GM19452 (cell line): ENCODE data around the gene CHN2.

ENCODE experiments used
- ATAC-seq: cut with Tn5 transposase; IDR thresholded peaks from one replicate; pipeline ENCODE4 v1.9.1; 2021; ENCODE audit not compliant: unreplicated experiment

Gene CHN2

GRCh38 chr7:29330136-29330535 is 135.6 kb downstream of the CHN2 start:
- ATAC-seq: no peak

GRCh38 chr7:29331163-29331562 is 136.6 kb downstream of the CHN2 start:
- ATAC-seq: no peak

DNA sequence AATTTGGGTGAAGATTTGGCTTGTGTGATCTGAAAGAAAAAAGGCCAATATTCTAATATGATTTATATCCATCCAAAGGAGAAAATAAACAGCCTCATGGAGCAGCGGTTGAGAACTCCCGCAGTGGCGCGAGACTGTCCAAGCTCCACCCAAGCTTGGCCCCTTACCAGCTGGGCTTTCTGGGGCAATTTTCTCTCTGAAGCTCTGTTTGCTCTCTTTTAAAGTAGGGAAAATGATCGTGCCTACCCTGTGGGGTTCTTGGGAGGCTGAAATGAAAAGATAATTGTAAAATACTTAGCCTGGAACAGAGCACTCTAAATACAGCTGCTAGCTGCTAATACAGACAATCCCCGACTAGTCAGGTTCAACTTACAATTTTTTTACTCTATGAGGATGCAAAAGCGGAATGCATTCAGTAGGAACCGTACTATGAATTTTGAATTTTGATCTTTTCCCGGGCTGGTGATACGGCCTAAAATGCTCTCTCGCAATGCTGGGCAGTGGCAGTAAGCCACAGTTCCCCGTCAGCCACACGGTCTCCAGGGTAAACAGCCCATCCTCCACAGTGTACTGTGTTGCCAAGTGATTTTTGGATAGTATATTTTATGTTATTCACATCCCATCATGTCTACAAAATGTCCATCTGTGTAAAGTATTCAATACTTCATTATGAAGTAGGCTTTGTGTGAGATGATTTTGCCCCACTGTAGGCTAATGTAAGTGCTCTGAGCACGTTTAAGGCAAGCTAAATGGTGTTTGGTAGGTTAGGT is 137.7 kb downstream of the CHN2 start:
- ATAC-seq: no peak

DNA sequence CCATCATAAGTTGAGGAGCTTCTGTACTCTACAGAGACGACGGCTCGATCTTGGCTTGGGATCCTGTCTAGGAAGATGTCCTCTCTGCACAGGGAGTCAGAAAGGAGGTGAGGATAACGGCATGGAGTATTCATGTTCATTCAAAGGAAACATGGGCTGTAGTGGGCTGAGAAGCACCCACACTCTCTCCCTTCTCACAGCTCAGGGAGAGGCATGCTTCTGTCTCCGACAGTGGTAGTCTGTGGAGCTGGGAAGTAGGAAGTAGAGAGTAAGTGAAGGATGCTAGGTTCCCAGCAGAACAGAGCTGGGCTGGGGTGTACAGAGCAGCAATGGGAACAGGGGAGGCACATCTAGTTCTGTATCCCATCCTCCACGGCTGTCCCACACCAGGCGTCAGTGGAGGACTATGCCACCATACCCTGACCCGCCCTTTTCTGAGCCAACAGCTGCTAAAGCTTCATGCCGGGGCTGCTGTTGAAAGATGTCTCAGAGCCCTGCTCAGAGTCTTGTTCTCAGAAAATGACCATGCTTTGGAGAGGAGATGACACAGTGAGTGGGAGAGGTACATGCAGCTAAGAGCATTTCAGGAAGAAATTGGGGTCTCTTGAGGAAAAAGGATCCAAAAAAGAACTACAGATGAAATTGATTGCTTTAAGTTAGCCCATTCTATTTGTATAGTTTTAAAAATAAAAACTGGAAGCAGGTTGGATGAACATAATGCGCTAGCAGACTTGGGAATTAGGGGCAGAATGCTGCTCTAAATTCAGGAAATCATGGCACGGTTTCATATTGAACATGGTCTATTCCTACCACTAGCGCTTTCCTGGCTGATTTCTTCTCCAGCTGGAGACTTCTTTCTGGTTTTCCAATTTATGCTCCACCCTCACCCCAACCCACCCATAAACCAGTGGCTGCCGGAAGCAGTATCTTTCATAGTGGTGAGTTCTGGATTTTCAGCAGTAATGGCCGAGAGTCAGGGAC is 138.6 kb downstream of the CHN2 start:
- ATAC-seq: no peak

- ATAC-seq: no peak
These were observed 140.9 kb downstream of the CHN2 start for GRCh38 chr7:29335188-29336083.

DNA sequence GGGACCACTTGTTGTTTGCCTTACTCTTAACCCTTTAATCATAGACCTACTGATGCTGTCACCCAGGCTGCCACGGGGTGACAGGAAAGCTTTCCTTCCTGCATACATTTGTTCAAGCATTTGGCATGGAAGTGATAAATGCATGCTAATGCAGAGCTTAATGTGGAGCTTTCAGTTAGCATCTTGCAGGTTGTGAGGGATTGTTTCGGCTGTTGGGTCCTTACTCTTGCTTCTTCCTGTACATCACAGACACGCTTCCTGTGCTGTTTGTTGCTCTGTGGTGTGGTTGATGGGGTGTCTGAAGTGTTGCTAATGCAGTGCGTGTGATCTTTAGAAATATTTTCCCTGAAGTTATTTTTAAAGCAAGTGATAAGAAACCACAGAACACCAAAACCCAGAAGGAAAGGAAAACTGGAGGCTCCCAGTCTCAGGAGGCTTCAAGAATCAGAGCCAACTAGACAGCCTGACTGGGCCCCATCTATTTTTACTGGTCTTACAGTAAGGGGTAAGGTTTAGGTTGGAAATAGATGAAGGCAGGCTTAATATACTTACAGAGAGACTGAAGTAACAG is 143.1 kb downstream of the CHN2 start:
- no peak for ATAC-seq

GRCh38 chr7:29340696-29341095 is 146.1 kb downstream of the CHN2 start:
- ATAC-seq: no peak

GRCh38 chr7:29341156-29341555 is 146.6 kb downstream of the CHN2 start:
- no peak for ATAC-seq

- no peak for ATAC-seq
These were observed 148.2 kb downstream of the CHN2 start for GRCh38 chr7:29342761-29343160.

GRCh38 chr7:29343399-29343798 is 148.8 kb downstream of the CHN2 start:
- no peak for ATAC-seq

DNA sequence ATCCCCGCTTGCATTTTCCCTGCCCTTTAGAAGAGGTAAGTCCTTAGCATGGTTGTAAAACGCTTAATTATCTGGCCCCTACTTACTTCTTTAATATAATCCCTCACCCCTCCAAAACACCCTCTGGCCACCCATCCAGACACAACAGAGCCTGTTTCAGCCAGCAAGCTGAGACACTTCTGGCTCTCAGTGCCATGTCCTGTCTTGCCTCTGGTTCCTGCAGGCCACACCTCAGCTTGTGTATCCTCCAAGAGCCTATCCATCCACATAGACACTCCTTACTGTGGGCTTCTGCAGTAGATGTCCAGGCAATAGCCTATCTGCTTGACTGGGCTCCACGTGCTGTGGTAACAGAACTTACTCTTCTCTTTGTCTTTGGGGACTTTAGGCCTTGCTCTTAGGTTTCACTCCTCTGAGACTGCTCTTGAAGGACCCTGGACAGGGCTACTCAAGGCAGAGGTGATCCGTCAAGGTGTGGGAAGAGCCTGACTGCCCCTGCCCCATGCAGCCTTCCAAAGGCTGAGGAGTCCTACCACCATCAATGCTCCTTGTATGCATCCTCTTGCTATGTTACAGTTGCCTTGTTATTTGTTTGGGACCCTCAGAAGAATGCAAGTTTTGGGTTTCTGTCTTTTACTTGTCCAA is 149.9 kb downstream of the CHN2 start:
- no peak for ATAC-seq

DNA sequence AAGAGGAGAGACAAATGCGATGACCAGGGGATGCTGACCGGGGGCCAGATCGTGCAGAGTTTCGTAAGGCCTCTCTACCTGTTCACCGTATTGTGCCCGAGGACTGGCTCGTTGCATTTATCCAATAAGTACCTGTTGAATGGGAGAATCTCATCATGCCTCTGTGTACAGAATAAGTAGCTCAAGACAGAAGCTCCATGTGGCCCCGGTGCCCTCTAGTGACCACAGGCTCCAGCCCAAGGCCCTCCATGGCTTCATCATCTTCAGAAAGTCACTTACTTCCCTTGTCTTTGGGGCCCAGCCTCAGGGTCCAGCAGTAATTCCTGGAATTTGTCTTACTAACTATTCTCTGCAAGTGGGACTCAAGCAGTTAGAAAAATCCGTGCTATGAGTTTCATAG is 151.0 kb downstream of the CHN2 start:
- no peak for ATAC-seq

DNA sequence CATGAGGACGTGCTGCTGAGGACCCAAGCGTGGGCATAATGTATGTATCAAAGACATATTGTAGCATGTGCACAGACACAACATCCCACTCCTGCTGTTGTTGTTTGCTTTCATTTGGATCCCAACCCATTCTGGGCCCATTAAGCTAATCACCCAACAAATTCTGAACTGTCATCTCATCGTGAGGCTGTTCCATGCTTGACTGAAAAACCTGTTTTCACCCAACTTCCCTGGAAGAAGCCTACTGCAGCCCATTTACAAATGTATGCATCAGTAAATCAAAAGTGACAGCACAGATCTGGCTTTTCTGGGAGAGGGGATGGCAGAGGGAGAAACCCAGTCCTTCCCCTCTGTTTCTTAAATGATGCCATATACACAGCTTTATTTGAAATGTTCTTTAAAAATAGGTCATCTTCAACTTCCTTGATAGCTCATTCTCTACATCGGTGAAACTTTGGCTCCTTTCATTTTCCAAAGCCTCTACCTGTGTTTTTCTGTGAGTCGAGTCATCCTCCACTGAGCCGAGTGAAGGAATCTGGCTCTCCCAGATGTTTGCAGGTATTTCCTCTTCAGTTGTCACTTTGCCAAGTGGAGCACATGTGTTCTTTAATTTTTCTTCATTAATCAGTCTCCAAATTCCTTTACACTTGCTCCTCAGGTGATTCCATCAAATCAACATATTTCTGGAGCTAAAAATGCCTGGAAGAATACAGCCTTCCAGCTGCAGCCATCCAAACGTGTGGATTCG is 151.8 kb downstream of the CHN2 start:
- no peak for ATAC-seq

- no peak for ATAC-seq
These were observed 154.8 kb downstream of the CHN2 start for GRCh38 chr7:29349362-29349761.

DNA sequence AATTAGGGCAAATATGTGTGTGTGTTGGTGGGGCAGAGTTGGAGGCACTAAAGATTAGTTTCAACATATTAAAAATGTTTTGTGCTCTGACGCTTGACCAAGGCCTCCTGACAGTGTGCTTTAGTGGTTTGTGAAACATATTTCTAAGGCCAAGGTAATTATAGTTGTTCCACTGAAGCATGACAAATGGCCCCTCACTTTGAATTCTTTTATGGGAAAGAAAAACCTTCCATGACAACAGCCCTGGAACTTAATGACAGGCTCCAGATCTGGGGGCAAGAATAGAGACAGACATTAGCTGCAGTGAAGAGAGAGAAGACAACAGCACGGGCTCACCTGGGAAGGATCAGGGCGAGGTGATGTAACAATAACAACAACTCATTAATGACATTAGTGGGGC is 155.8 kb downstream of the CHN2 start:
- ATAC-seq: no peak

DNA sequence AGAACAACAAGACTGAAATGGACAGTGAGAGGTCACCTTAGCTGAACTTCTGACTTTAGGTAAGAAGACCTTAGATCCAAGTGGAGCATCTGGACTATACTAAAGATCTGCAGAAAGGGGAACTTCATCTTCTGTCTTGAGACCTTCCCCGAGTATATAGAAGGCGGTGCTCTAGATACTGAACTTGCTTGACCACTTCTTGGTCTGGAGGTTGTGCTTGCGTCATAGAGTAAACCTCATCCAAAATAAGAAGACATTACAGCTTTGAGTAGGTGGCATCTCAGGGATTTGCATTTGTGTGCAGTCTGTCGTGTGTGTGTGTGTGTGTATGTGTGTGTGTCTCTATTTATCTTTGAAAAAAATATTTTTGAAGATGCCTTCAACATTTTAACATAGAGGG is 157.5 kb downstream of the CHN2 start:
- no peak for ATAC-seq

- ATAC-seq: no peak
These were observed 159.2 kb downstream of the CHN2 start for GRCh38 chr7:29353810-29354209.

- ATAC-seq: no peak
These were observed 159.8 kb downstream of the CHN2 start for GRCh38 chr7:29354340-29354739.

DNA sequence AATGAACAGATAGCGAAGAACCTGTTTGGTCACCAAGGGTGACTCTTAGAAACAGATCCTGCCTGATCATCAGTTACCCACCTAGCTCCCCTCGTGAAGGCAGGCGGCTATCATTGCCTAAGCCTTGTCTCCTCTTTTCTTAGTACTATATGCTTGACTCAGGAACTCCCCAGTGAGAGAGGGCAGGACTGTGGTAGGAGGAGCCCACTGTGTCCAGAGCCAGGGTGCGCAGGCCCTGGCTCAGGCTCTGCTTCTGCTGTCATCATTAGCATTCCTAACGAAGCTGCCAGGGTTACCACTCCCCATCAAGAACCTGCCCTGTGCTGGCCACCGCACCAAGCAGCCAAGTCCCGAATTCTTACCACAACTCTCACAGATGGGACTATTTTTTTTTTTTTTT is 160.8 kb downstream of the CHN2 start:
- no peak for ATAC-seq

DNA sequence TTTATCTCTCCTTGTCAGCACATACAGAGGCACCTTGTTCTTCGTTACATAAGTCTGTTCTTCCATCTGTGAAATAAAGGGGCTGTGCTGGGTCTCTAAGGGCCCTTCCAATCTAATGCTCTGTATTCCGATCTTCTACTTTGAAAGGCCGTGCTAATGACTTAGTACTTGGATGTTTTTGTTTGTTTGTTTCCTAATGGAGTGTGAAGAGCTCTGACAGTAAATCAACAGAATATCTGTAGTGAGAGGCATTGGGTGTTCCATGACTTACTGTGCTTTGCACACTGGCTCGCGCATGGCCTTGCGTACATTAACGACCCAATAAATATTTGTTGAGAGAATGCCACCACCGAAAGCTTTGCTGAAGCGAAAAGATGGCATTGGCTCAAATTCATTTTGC is 162.1 kb downstream of the CHN2 start:
- no peak for ATAC-seq
